CMK (cell line): ENCODE measurements around the gene RBMS3.
"Not testable (repeated sequence)": the region's sequence is repeated elsewhere in the genome, so short reads cannot be mapped to it uniquely, and the experiment has no call there.

Experiments
- DNase-seq: peaks from one replicate; pipeline ENCODE4 v3.0.0-alpha.2; 2010; ENCODE audit warnings: low read depth

Gene RBMS3

DNA sequence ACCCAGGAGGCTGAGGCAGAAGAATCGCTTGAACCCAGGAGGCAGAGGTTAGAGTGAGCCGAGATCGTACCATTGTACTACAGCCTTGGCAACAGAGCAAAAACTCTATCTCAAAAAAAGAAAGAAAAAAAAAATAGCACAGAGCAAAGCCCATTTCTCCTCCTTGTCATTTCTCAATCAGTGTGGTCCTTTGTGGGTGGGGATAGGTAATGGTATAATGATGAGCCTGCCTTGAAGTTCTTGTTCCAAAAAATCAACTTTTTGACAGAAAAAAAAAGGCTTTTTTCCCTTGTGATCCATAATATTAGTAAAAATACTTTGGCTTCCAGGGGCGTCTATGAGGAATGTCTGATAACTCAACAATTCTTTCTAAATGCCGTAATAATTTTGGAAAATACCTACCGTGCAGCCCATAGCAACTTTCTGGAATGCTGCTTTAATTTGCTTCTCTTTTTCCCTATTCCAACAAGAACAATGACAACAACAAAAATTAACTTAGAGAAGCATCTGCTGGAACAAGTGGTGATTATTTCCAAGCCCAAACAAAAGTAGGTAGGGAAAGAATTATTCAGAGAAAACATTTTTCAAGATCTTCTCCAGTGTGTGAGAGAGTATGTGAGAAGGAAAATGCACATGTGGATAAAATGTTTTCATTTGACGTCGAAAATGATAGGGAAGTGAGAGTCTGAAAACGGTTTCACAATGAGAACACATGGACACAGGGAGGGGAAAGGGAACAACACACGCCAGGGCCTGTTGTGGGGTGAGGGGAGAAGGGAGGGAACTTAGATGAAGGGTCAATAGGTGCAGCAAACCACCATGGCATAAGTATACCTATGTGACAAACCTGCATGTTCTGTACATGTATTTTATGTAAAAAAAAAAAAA, 337.8 kb downstream of the RBMS3 start:
- no peak for DNase-seq

DNA sequence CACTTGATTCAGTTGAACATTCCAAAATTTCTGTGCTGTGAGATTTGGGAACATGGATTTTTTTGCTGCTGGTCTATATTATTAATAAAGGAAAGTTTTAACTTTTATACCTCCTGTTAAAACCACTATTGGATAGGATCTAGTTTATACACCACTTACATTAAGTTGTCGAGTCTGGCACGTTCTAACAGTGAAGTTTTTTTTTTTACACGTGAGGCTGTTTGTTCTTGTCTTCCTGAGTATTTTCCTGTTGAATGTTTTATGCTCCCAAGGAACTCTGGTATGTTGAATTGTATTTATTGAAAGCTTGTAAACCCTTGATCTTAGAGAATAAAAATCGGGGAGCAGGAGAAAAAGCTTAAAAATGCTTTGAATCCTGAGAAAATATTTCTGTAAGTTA, 338.8 kb downstream of the RBMS3 start:
- DNase-seq: no peak

DNA sequence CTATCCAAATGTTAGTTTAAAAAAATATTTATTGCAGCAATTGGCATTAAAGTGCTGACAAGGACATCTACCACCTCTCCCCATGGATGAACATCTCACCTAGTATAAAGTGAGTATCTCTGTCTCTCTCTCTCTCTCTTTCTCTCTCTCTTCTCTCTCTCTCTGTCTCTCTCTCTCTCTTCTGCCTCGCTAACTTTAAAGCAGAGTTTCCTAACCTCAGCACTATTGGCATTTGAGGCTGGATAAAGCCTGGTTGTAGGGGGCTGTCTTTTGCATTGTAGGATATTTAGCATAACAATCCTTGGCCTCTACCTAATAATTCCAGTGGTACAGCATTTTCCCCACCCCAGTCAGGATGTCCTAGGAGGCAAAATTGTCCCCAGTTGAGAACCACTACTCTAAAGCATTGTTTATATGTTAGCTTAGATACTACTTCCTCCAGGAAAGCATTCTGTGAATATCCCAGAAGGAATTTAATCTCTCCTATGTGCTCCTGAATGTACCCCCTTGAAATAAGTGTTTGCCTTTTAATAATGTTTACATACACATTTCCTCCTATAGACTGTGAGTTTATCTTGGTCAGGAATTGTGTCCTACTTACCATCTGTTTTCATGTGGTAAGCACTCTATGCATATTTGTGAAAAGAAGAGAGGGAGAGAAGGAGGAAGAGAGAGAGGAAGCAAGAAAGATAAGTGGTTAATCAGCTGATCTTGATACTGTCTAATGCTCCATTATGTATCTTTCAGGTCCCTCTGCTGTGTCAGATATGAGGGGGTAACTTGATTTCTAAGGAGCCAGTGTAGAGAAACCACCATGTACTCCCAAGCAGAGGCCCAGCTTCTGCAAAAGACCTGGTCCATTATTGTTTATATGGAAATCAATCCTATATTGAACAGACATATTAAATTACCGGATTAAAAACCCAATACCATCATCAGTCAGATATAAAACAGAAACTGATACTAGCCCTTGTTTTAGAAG, 346.6 kb downstream of the RBMS3 start:
- DNase-seq: peak; percentile 18

DNA sequence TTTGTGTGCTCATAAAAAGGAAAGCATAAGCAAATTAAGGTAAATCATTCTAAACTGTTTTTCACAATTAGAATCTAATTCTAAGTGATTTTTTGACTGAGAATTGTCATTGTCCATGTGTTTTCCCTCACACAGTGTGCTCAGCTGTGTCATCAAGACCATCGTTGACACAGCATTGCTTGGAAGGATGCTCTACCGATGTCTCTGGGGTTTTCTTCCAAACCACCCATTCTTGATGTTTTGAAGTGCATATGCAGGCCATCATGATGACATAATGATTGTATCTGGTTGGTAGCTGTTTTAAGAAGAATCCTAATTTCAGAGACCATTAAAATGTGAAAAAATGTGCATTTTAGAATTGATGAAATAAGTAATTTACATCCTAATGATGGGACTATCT, 347.9 kb downstream of the RBMS3 start:
- DNase-seq: no peak

DNA sequence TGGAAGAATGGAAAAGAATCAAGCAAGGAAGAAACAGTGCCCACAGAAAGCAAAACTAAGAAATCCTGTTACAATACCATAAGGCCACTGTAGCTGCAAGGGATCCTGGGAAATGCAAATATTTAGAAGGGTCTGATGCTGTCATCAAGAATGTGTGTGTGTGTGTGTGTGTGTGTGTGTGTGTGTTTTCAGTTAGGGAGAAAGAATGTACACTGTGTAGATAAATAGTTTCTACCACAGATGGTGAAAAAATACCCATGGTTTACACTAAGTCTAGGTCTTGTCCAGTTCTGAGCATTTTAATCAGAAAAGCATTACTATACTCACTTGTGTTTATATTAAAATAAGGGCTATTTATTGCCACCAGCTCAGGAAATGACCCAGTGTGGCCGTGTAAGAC, 355.0 kb downstream of the RBMS3 start:
- DNase-seq: no peak

DNA sequence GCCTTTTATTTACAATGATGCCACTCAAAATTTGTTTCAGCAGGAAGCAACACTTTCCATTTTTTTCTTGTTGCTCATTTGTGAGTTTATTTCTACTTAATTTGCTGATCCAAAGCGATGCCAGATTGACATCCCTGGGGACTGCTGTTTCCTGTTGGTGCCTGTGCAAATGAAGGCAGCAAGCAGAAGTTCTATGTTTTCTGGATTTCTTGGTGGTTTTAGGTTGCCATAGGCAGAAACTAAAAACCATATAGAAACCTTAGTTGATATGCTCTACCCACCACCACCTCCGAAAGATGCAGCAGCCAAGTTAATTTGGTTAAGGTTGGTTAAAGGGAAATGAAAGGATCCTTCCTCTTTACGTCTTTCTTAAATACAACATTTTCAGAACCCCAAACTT, 356.2 kb downstream of the RBMS3 start:
- DNase-seq: no peak

DNA sequence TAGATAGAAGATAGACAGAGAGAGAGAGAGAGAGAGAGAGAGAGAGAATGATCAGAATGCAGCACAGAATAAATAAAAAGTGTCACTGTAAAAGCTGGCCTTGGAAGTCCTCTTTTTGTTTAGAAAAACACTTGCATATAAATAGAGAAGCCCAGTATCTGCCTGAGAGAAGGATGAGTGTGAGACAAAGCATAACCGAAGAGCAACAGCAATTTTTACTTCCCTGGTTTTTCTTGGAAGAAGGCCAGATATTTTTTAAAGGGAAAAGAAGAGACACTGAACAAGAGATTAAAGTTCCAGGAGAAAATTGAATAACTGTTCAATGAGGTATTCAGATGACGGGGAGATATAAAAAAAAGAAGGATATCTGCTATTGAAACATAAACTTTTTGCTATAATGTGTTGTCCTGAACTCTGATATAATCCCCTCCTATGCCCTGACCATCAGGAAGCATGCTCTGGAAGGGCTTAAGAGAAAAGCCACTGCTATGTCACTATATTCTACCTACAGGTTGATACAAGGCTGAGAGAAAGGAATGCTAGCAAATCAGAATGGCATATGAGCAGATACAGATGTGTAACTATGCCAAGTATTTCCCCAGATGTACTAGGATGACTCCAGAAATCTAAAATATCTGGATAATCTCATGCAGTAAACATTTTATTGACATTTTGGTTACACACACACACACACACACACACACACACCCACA, 358.9 kb downstream of the RBMS3 start:
- no peak for DNase-seq

DNA sequence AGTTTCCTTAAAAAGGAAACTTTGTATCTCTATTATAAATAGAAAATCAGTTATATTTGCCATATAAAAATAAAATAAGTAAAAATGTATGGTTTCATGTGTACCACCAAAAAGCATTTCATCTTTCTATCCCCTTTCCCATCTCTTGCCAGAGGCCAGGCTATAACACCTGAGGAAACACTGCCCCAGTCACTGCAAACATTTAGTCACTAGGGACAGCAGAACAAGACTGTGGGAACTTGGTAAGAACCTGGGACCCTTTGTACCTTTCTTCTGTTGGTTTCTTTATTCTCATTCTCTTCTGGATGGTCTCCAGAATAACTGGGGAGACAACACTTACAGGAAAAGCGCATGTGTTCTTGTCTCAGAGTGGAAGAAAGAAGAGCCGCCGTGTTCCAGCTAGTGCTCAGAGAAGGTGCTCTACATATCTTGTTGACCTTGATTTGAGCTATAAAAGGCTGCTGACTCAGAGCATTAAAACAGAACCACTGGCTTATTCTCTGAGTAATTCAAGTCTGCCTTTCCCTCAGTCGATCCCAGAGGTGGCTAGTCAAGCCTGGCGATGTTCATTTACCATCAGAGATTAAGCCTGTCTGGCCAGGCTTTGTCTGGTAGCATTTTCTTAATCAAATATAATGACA, 361.6 kb downstream of the RBMS3 start:
- no peak for DNase-seq

DNA sequence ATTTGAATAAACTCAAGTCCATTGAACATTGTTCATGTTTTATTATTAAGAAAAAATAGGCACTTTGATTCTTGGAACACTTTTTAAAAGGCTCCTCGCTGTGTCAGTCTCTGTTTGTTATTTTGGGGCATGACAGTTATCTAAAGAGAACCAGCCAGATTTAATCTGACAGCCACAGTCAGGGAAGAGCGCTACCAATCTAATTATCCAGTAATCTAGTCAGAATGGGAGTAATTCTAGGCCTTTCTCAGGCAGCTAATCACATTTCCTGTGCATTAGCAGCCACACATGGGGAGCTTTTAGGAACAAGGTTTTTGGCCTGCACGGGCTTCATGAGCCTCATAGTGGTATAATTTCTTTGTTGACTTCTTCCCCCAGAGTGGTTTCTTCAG, 362.2 kb downstream of the RBMS3 start:
- no peak for DNase-seq

DNA sequence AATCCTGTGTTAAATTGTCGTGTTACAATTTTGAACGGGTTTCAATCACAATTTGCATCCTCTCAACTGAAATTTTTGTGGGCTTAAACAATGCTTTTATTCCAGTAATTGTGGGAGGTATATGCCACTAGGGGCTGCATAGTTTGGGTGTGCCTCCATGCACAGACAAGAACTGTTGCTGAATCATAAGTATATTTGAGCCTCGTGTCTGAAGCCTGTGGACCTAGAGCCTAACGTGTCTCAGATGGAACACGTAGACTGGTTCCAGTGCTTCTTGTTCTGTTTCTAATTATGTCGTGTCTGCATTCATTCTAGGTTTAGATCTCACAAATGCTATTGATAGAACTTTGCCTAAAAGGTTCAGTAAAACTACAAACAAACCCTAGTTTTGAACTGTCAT, 363.4 kb downstream of the RBMS3 start:
- DNase-seq: no peak

DNA sequence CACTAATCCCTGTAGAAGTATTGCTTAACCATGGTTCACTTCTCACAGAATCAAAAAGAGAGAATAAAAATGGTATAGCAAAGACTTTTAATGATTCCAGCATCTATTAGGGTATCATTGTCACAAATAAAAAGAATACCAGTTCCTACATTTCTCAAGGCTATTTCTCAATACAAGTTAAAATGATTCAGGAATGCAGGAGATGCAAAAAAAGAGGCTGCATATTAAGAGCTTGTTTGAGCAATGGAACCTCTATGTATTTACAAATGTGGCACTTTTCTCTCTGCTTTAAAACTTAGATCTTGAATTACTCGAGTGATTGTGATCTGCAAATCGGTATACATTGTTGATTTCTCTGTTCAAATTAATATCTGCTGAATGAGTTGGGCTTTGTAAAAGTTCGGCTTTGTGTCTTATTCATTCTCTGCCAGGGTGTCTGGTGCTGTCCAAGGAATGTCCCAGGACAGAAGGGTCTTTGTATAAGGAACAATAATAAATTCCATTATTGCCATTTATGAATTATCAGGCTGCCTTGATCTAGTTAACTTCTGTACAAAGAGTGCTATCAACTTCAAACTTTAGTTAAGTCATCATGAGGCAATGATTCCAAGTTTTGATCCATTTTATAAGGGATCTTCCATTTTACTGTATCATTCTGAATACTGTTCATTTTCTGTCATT, 364.2 kb downstream of the RBMS3 start:
- DNase-seq: no peak

DNA sequence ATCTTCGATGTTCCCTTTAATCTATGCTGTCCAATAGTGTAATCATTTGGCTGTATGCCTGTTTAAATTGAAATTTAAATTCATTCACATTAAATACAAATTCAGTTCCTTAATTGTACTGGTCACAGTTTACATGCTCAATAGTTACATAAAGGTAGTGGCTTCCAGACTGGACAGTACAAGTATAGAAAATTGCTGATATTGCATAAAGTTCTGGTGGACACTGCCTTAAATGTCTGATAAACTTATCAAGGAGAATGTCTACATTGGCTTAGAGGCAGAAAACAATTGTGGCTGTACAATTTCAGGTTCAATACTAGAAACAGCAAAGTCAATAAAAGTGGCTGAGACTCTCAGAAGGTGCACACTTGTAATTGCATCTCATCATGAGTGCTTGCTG, 365.2 kb downstream of the RBMS3 start:
- DNase-seq: no peak

DNA sequence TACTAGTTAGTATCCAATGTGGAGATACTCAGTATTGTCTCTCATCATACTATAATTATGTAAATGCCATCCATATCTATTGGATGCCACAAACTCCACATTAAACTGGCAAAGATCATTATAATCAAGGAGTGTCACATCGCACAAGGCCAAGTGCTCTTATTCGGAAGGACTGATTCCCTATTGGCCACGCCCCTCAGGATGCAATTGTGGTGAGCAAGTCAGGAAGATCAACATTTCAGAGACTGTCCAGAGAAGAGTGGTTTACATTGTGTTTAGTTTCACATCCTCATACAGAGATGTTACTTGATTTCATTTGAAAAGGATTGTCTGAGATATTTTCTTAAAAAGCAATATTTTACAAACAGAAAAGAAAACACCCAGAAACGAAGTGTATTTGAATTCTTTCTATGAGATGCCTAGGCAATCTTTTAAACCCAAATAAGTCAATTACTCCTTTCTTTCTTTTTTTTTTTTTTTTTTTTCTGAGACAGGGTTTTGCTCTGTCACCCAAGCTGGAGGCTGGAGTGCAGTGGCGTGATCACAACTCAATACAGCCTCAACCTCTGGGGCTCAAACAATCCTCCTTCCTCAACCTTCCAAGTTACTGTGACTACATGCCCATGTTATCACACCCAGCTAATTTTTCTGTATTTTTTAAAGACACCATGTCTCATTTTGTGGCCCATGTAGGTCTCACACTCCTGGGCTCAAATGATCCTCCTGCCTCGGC, 369.1 kb downstream of the RBMS3 start:
- DNase-seq: peak; percentile 27

DNA sequence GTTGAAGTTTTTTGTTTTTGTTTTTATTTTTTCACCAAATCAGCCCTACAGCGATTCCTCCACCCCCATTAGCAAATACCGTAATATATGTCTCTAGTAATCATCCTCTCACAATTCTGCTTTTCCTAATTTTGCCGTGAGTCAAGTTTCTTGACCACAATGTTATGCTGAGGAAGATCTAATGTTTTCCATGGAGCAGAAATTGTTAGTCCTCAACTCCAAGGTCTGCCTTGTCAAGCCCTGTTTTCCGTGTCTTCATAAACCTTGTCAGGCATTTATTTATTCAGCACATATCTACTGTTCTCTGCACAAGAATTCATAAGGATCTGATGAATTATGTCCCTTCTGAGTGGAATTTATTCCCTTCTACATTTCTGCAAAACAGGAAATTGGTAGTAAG, 372.8 kb downstream of the RBMS3 start:
- no peak for DNase-seq

DNA sequence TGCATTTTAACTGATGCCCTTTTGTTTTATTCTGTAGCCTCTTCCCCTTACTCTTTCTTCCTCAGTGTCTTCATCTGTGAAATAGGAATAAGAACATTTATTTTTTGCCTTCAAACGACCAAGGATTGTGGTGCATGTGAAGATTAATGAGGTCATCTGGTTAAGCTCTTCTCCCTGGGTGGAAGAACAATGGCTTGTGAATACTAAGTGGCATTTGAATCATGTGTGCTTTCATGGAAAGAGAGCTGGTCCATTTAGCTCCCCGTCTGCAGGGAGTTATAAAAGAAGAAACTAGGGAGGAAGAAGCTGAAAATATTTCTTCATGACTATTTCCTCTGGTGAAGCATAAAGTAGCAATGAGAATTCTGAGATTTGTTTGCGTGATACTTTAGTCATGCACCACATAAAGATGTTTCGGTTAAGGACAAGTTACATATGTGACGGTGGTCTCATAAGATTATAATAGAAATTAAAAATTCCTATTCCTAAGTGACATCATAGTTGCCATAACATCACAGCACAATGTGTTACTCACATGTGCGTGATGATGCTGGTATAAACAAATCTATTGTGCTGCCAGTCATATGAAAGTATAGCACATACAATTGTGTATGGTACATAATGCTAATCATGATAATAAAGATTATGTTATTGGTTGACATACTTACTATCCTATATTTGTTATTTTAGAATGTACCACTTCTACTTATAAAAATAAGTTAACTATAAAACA, 374.3 kb downstream of the RBMS3 start:
- no peak for DNase-seq

DNA sequence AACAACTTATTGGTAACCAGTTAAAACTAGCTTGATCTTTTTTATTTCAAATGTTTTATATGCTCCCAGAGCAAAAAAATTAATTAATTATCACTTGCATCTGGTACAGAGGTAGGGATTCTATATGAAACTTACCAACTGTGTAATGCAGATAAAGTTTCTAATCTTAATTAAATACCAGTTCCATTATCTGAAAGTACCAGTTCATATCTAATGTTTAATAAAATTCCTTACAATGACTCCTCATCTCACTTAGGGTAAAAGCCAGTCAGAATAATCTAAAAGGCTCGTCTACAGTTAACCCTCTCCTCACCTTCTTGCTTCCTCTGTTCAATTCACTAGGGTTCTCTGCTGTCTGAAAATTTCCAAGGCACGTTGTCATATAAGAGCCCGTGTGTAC, 384.8 kb downstream of the RBMS3 start:
- no peak for DNase-seq

DNA sequence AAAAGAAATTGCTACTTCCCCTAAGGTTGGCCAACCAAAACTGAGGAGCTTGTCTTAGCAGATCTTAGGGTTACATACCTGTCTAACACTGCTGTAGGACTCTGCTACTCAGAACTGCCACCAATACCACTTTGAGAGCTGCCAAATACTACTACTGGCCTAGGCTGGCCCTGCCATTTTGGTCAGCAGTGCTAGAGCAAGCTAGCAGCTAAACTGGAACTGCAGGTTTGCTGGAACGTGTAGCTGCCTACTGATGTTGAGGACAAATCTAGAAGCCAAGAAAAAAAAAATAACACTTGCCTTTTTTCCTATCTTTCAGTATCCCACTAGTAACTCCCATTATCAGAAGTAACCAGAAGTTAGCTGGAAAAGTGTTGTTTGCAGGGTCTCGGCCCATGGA, 387.4 kb downstream of the RBMS3 start:
- no peak for DNase-seq

DNA sequence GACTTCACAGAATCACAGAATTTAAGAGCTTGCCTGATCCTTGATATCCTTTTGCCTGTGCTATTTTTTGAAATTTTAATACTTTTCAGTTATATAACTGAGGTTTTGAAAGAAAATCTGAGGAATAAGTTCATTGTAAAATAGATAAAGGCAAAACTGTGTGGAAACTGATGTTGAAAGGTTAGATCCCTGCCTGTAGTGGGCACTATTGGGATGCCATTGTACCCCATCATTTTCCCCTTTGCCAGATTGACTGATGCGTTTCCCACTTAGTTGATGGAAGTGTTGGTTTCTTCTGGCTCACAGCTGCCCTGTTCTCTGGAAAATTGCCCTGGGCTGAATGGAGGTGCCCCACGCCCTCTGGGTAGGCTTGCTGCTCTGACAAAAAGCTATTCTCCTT, 387.9 kb downstream of the RBMS3 start:
- no peak for DNase-seq

DNA sequence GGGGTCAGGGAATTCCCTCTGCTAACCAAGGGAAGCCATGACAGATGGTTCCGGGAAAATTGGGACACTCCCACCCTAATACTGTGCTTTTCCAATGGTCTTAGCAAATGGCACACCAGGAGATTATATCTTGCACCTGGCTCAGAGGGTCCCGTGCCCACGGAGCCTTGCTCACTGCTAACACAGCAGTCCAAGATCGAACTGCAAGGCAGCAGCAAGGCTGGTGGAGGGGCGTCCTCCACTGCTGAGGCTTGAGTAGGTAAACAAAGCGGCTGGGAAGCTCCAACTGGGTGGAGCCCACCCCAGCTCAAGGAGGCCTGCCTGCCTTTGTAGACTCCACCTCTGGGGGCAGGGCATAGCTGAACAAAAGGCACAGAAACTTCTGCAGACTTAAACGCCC, 389.6 kb downstream of the RBMS3 start:
- not testable (repeated sequence) for DNase-seq

DNA sequence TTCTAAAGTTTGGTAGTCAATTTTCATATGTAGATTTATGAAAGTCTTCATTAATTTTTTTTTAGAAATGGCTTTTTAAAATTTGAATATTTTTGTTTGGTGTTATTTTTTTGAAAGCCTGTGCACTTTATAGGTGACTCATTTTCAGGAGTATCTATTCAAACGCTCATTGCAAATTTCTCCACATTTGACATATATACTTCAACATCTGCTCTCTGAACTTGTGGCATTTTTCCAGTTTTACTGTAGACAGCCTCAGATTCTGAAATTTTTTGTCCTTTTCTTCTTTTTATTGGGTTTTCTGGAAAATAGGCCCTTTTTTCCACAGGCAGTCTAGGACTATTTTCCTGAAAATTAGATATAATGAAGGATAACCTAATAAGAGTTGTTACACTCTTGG, 396.6 kb downstream of the RBMS3 start:
- no peak for DNase-seq
